Neural progenitor cell (in vitro differentiated cells): Measurements from ENCODE around the gene RASGRF1. TPM values are rescaled to one million over a fixed set of nuclear protein-coding genes. Genes with fewer than 3 reads are reported as not detected.

Experiments
- DNase-seq: peaks from one replicate; pipeline ENCODE4 v3.0.0-alpha.2; 2016; ENCODE audit warnings: low spot score
- H2AFZ ChIP-seq: fragments of 200-600 bp; sonication (generic); replicated peaks from 2 replicates; pipeline ENCODE4 v1.6.1; 2016; ENCODE audit warnings: antibody characterized with exemption
- H3F3A ChIP-seq: fragments of 200-600 bp; sonication (generic); 2 replicates; pipeline ENCODE4 v1.6.1; 2016; ENCODE audit warnings: antibody characterized with exemption, low read depth
- H3K27ac ChIP-seq: fragments of 200-600 bp; sonication (generic); 2 replicates; pipeline ENCODE4 v1.5.1; 2016; ENCODE audit warnings: mild to moderate bottlenecking
- H3K27me3 ChIP-seq: fragments of 200-600 bp; sonication (generic); 2 replicates; pipeline ENCODE4 v1.6.1; 2016; ENCODE audit warnings: mild to moderate bottlenecking, moderate library complexity
- H3K36me3 ChIP-seq: fragments of 200-600 bp; sonication (generic); 2 replicates; pipeline ENCODE4 v1.5.1; 2016
- H3K4me1 ChIP-seq: fragments of 200-600 bp; sonication (generic); 2 replicates; pipeline ENCODE4 v1.6.1; 2016; ENCODE audit warnings: mixed run types
- H3K4me2 ChIP-seq: fragments of 200-600 bp; sonication (generic); 2 replicates; pipeline ENCODE4 v1.6.1; 2016
- H3K4me3 ChIP-seq: fragments of 200-600 bp; sonication (generic); 2 replicates; pipeline ENCODE4 v1.5.1; 2016
- H3K79me2 ChIP-seq: fragments of 200-600 bp; sonication (generic); 2 replicates; pipeline ENCODE4 v1.6.1; 2016; ENCODE audit warnings: low read depth
- H3K9ac ChIP-seq: fragments of 200-600 bp; sonication (generic); 2 replicates; pipeline ENCODE4 v1.6.1; 2016
- H3K9me3 ChIP-seq: fragments of 200-600 bp; sonication (generic); 2 replicates; pipeline ENCODE4 v1.5.1; 2016; ENCODE audit warnings: low read depth
- H4K20me1 ChIP-seq: fragments of 200-600 bp; sonication (generic); 2 replicates; pipeline ENCODE4 v1.6.1; 2016; ENCODE audit warnings: low read depth
- H3K27ac Mint-ChIP-seq: 3 replicates; pipeline ENCODE4 v1.8.0; 2021; ENCODE audit warnings: mixed read lengths
- H3K27me3 Mint-ChIP-seq: 2 replicates; pipeline ENCODE4 v1.8.0; 2022; ENCODE audit warnings: low read depth, mild to moderate bottlenecking, inconsistent platforms, moderate library complexity, mixed read lengths; ENCODE audit not compliant: insufficient read depth
- H3K36me3 Mint-ChIP-seq: 3 replicates; pipeline ENCODE4 v1.8.0; 2021; ENCODE audit warnings: mixed read lengths
- H3K4me1 Mint-ChIP-seq: 3 replicates; pipeline ENCODE4 v1.8.0; 2021; ENCODE audit warnings: mixed read lengths
- H3K4me3 Mint-ChIP-seq: 3 replicates; pipeline ENCODE4 v1.8.0; 2021; ENCODE audit warnings: mild to moderate bottlenecking, moderate library complexity, mixed read lengths
- H3K9me3 Mint-ChIP-seq: 3 replicates; pipeline ENCODE4 v1.8.0; 2020; ENCODE audit warnings: mixed read lengths
- CTCF ChIP-seq: fragments of 200-600 bp; sonication (generic); IDR thresholded peaks from 2 replicates; pipeline ENCODE4 v1.5.1; 2017; ENCODE audit warnings: antibody characterized with exemption, mild to moderate bottlenecking
- EZH2 ChIP-seq: fragments of 200-600 bp; sonication (generic); IDR thresholded peaks from 2 replicates; pipeline ENCODE4 v1.6.1; 2017; ENCODE audit warnings: antibody characterized with exemption, mild to moderate bottlenecking, moderate library complexity
- EZH2phosphoT487 ChIP-seq: fragments of 200-600 bp; sonication (generic); IDR thresholded peaks from 2 replicates; pipeline ENCODE4 v1.6.1; 2017; ENCODE audit warnings: antibody characterized with exemption
- total RNA-seq: library from RNA; depleted of rRNA; stranded (reverse); fragments of >200 nt; gene quantifications from 2 replicates; pipeline ENCODE4 v1.2.3, GENCODE V29; 2015; ENCODE audit warnings: low replicate concordance

The RASGRF1 gene
- total RNA-seq, 1 donor from 2014 or later, result 0.22 TPM

GRCh38 chr15:79053894-79054293 is 36.7 kb downstream of the RASGRF1 start:
- Mint-ChIP-seq H3K9me3 (no peaks in the 10 kb centered on the region), H3K27me3 (peaks cover 20% of the 10 kb centered on the region), H3K27ac (no peak overlapping the region), H3K36me3 (no peaks in the 10 kb centered on the region), H3K4me1 (peaks cover 12% of the 10 kb centered on the region), H3K4me3 (no peak overlapping the region)
- peaks cover 14% of the 10 kb centered on the region for H3K4me1 ChIP-seq
- no peaks in the 10 kb centered on the region for H3F3A ChIP-seq
- no peak overlapping the region for H3K4me3 ChIP-seq
- no peaks in the 10 kb centered on the region for H3K36me3 ChIP-seq
- peaks cover 18% of the 10 kb centered on the region for H3K27me3 ChIP-seq
- no peak overlapping the region for H3K27ac ChIP-seq
- no peak overlapping the region for H3K4me2 ChIP-seq
- H3K9ac ChIP-seq, result no peak overlapping the region
- no peak for TF ChIP-seq CTCF
- TF ChIP-seq EZH2, result no peak
- TF ChIP-seq EZH2phosphoT487, result no peak
- H3K9me3 ChIP-seq, result no peaks in the 10 kb centered on the region
- no peak for DNase-seq
- H4K20me1 ChIP-seq, result no peaks in the 10 kb centered on the region
- no peaks in the 10 kb centered on the region for H3K79me2 ChIP-seq
- H2AFZ ChIP-seq, result no peak overlapping the region

- no peak for DNase-seq
- Mint-ChIP-seq H3K27me3 (peaks cover 23% of the 10 kb centered on the region), H3K4me1 (peaks cover 12% of the 10 kb centered on the region), H3K36me3 (no peaks in the 10 kb centered on the region), H3K9me3 (no peaks in the 10 kb centered on the region), H3K4me3 (no peak overlapping the region), H3K27ac (no peak overlapping the region)
- Histone ChIP-seq H3K27ac (no peak overlapping the region), H3F3A (no peaks in the 10 kb centered on the region), H3K79me2 (no peaks in the 10 kb centered on the region), H3K4me2 (no peak overlapping the region), H3K27me3 (peaks cover under 1% of the 10 kb centered on the region), H3K9me3 (no peaks in the 10 kb centered on the region), H4K20me1 (no peaks in the 10 kb centered on the region), H3K4me1 (peaks cover 14% of the 10 kb centered on the region), H3K4me3 (no peak overlapping the region), H3K36me3 (no peaks in the 10 kb centered on the region), H2AFZ (no peak overlapping the region), H3K9ac (no peak overlapping the region)
- TF ChIP-seq EZH2phosphoT487 (no peak), CTCF (peak; percentile 5), EZH2 (no peak)
These were observed 38.4 kb downstream of the RASGRF1 start for GRCh38 chr15:79051941-79052731.

- DNase-seq, result peak; percentile 56
- Mint-ChIP-seq H3K9me3 (no peaks in the 10 kb centered on the region), H3K36me3 (no peaks in the 10 kb centered on the region), H3K4me1 (peaks cover 12% of the 10 kb centered on the region), H3K27ac (no peak overlapping the region), H3K4me3 (no peak overlapping the region), H3K27me3 (peaks cover 22% of the 10 kb centered on the region)
- Histone ChIP-seq H3K27me3 (no peaks in the 10 kb centered on the region), H3K4me3 (no peak overlapping the region), H2AFZ (no peak overlapping the region), H3F3A (no peaks in the 10 kb centered on the region), H3K4me2 (peak overlapping the region; percentile 5), H4K20me1 (no peaks in the 10 kb centered on the region), H3K27ac (peak overlapping the region; percentile 3), H3K4me1 (peaks cover 14% of the 10 kb centered on the region), H3K36me3 (no peaks in the 10 kb centered on the region), H3K9me3 (no peaks in the 10 kb centered on the region), H3K79me2 (no peaks in the 10 kb centered on the region), H3K9ac (no peak overlapping the region)
- no peak for TF ChIP-seq CTCF
- no peak for TF ChIP-seq EZH2
- TF ChIP-seq EZH2phosphoT487, result no peak
These were observed 39.6 kb downstream of the RASGRF1 start for GRCh38 chr15:79051029-79051428.
